Natural killer cell (primary cell): Measurements from ENCODE around the gene SYNGR4. TPM values are rescaled to one million over a fixed set of nuclear protein-coding genes. Genes with fewer than 3 reads are reported as not detected.

Source experiments
- ATAC-seq, 3 donors: fragments of 150-1000 bp in 2 of 3; fragments of 200-7000 bp in 1 of 3; cut with Tn5 transposase; 1 replicate in 1 of 3; 2 replicates in 2 of 3; pipeline ENCODE4 v1.10.0; 2021; ENCODE audit warnings: mild to moderate bottlenecking in 2 of 3, moderate library complexity in 2 of 3
- DNase-seq, 2 donors: peaks; one replicate each; pipeline versions ENCODE4 v3.0.0 to v3.0.0-alpha.2; 2013 to 2021; ENCODE audit warnings: mixed read lengths in 1 of 2
- H3K27ac ChIP-seq: one replicate; pipeline ENCODE4 v1.5.1; 2013; ENCODE audit warnings: mild to moderate bottlenecking, low read length
- H3K27me3 ChIP-seq: one replicate; pipeline ENCODE4 v1.6.1; 2013; ENCODE audit warnings: low read length; ENCODE audit not compliant: control insufficient read depth, insufficient read depth
- H3K36me3 ChIP-seq: one replicate; pipeline ENCODE4 v1.6.1; 2013; ENCODE audit warnings: low read length; ENCODE audit not compliant: control insufficient read depth, insufficient read depth
- H3K4me1 ChIP-seq: one replicate; pipeline ENCODE4 v1.6.1; 2013; ENCODE audit warnings: low read length; ENCODE audit not compliant: control insufficient read depth, insufficient read depth
- H3K4me3 ChIP-seq: one replicate; pipeline ENCODE4 v1.5.1; 2013; ENCODE audit warnings: low read length
- H3K9me3 ChIP-seq: one replicate; pipeline ENCODE4 v1.6.1; 2013; ENCODE audit warnings: low read length; ENCODE audit not compliant: control insufficient read depth, insufficient read depth
- H3K27ac Mint-ChIP-seq, 2 donors: one replicate each; pipeline ENCODE4 v1.8.0; 2022; ENCODE audit warnings: mild to moderate bottlenecking in 2 of 2, mixed read lengths in 2 of 2, moderate library complexity in 1 of 2
- H3K27me3 Mint-ChIP-seq, 2 donors: one replicate each; pipeline ENCODE4 v1.8.0; 2022; ENCODE audit warnings: low read depth in 2 of 2, mixed read lengths in 2 of 2
- H3K36me3 Mint-ChIP-seq: one replicate; pipeline ENCODE4 v1.8.0; 2022; ENCODE audit warnings: mixed read lengths
- H3K4me1 Mint-ChIP-seq, 2 donors: one replicate each; pipeline ENCODE4 v1.8.0; 2022; ENCODE audit warnings: mixed read lengths in 2 of 2
- H3K4me3 Mint-ChIP-seq: one replicate; pipeline ENCODE4 v1.8.0; 2022; ENCODE audit warnings: mild to moderate bottlenecking, moderate library complexity, mixed read lengths
- H3K9me3 Mint-ChIP-seq, 2 donors: one replicate each; pipeline ENCODE4 v1.8.0; 2022; ENCODE audit warnings: mixed read lengths in 2 of 2
- WGBS: methylation state at CpG from one replicate; pipeline ENCODE4 v1.1.7; 2013; ENCODE audit warnings: missing lambda C conversion rate; ENCODE audit not compliant: insufficient coverage; 5-methylcytosine and 5-hydroxymethylcytosine counted together
- intact Hi-C: fragments of 100-400 bp; cut with micrococcal nuclease; formaldehyde crosslinking; loops from one replicate; pipeline ENCODE4 v1.14.2; 2022
- total RNA-seq, 4 donors: library from RNA; stranded (reverse); fragments of 120-200 nt in 1 of 4; gene quantifications; one replicate each; pipeline versions ENCODE4 v1.2.3 to v1.2.4, GENCODE V29; 2013 to 2022
- TF ChIP-seq, protein P1 (sequence below): fragments of 200-600 bp; IDR thresholded peaks from one replicate; pipeline ENCODE4 v1.8.0; 2022; ENCODE audit warnings: antibody characterized with exemption

Gene SYNGR4
- total RNA-seq, 3 donors from 2014 or later (not counting 1 experiment from before 2014, with no cell fraction given): not detected

DNA sequence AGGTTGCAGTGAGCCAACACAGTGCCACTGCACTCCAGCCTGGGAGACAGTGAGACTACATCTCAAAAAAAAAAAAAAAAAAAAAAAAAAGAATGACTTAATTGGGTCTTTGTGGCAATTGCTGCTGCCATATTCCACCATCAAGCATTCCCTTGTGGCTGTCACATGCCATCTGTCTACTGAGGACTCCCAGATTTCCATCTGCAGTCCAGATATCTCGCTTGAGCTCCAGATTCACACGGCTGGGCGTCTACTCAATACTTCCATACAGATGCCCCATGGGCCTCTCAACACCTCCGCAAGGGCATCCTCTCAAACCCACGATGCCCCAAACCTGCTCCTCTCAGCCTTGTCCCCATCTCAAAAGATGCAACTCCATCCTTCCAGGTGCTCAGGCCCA, 13.3 kb upstream of the SYNGR4 start:
- H3K27ac Mint-ChIP-seq: peak overlapping the region in 1 of 2 donors; percentile 16
- ATAC-seq (no peak), DNase-seq (no peak)
- H3K27me3 Mint-ChIP-seq: no peaks in the 10 kb centered on the region
- H3K4me3 Mint-ChIP-seq: no peak overlapping the region
- no peaks in the 10 kb centered on the region for H3K36me3 Mint-ChIP-seq
- Histone ChIP-seq H3K27me3 (no peaks in the 10 kb centered on the region), H3K9me3 (no peaks in the 10 kb centered on the region), H3K4me3 (no peak overlapping the region), H3K36me3 (no peaks in the 10 kb centered on the region), H3K27ac (no peak overlapping the region), H3K4me1 (peaks cover 3% of the 10 kb centered on the region)
- H3K9me3 Mint-ChIP-seq: no peaks in the 10 kb centered on the region
- TF ChIP-seq, protein P1, sequence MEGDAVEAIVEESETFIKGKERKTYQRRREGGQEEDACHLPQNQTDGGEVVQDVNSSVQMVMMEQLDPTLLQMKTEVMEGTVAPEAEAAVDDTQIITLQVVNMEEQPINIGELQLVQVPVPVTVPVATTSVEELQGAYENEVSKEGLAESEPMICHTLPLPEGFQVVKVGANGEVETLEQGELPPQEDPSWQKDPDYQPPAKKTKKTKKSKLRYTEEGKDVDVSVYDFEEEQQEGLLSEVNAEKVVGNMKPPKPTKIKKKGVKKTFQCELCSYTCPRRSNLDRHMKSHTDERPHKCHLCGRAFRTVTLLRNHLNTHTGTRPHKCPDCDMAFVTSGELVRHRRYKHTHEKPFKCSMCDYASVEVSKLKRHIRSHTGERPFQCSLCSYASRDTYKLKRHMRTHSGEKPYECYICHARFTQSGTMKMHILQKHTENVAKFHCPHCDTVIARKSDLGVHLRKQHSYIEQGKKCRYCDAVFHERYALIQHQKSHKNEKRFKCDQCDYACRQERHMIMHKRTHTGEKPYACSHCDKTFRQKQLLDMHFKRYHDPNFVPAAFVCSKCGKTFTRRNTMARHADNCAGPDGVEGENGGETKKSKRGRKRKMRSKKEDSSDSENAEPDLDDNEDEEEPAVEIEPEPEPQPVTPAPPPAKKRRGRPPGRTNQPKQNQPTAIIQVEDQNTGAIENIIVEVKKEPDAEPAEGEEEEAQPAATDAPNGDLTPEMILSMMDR: no peak
- peaks cover 0 to 9% of the 10 kb centered on the region in 2 donors for H3K4me1 Mint-ChIP-seq
- intact Hi-C loops: loop anchor here (1.0 kb wide), 1 partner anchor 233 kb away; no protein-coding TSS in a partner anchor
- whole genome bisulfite sequencing: 91% methylated on average over 5 of the region's 5 CpGs

GRCh38 chr19:48351341-48351752, 12.8 kb upstream of the SYNGR4 start:
- Mint-ChIP-seq H3K36me3 (no peaks in the 10 kb centered on the region), H3K4me1 (peaks cover 0 to 9% of the 10 kb centered on the region in 2 donors), H3K4me3 (no peak overlapping the region), H3K9me3 (no peaks in the 10 kb centered on the region), H3K27me3 (no peaks in the 10 kb centered on the region), H3K27ac (peak overlapping the region in 1 of 2 donors; percentile 16)
- intact Hi-C loops: loop anchor here (1.0 kb wide), 1 partner anchor 233 kb away; no protein-coding TSS in a partner anchor
- Histone ChIP-seq H3K4me3 (no peak overlapping the region), H3K4me1 (peaks cover 3% of the 10 kb centered on the region), H3K9me3 (no peaks in the 10 kb centered on the region), H3K36me3 (no peaks in the 10 kb centered on the region), H3K27ac (no peak overlapping the region), H3K27me3 (no peaks in the 10 kb centered on the region)
- peak; percentile 79 to 96 (median 90) for ATAC-seq
- peak; percentile 70 to 85 for DNase-seq
- WGBS: 42% methylated on average over 8 of the region's 8 CpGs
- TF ChIP-seq, protein P1: peak; percentile 71

DNA sequence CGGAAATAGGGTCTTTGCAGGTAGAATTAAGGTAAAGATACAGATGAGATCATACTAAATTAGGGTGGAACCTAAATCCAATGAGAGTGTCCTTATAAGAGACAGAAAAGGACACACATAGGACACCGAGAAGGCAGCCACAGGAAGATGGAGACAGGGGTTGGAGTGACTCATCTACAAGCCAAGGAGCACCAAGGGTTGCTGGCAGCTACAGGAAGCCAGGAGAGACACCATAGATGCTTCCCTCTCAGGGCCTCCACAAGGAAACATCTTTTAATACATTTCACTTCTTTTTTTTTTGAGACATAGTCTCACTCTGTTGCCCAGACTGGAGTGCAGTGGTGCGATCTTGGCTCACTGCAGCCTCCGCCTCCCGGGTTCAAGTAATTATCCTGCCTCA, 10.5 kb upstream of the SYNGR4 start:
- Mint-ChIP-seq H3K9me3 (no peaks in the 10 kb centered on the region), H3K27ac (no peak overlapping the region), H3K36me3 (no peaks in the 10 kb centered on the region), H3K4me1 (peaks cover 0 to 9% of the 10 kb centered on the region in 2 donors), H3K4me3 (no peak overlapping the region), H3K27me3 (no peaks in the 10 kb centered on the region)
- H3K27ac ChIP-seq: no peak overlapping the region
- H3K27me3 ChIP-seq: no peaks in the 10 kb centered on the region
- H3K4me1 ChIP-seq: peaks cover 3% of the 10 kb centered on the region
- DNase-seq: no peak
- H3K36me3 ChIP-seq: no peaks in the 10 kb centered on the region
- TF ChIP-seq, protein P1: no peak
- WGBS: 92% methylated on average over 5 of the region's 5 CpGs
- no peak overlapping the region for H3K4me3 ChIP-seq
- intact Hi-C loops: no loop called here
- no peak for ATAC-seq
- H3K9me3 ChIP-seq: no peaks in the 10 kb centered on the region
